ES-I3 (cell line): ENCODE data around the gene SORL1.
A peak's percentile ranks its signal among the peaks of the same experiment; 100 is the strongest.

Experiments
- H3K36me3 ChIP-seq: 2 replicates; pipeline ENCODE4 v1.6.1; 2013; ENCODE audit warnings: mild to moderate bottlenecking, low read length, control low read depth, moderate library complexity; ENCODE audit not compliant: insufficient read depth
- H3K4me1 ChIP-seq: 2 replicates; pipeline ENCODE4 v1.6.1; 2013; ENCODE audit warnings: mild to moderate bottlenecking, control low read depth, low read length; ENCODE audit not compliant: insufficient read depth
- H3K9ac ChIP-seq: 2 replicates; pipeline ENCODE4 v1.6.1; 2013; ENCODE audit warnings: low read depth, mild to moderate bottlenecking, low read length, moderate library complexity
- H3K9me3 ChIP-seq: 2 replicates; pipeline ENCODE4 v1.6.1; 2013; ENCODE audit warnings: mild to moderate bottlenecking, low read length, moderate library complexity; ENCODE audit not compliant: control insufficient read depth, insufficient read depth

The SORL1 gene

GRCh38 chr11:121654259-121654842 is 202.2 kb downstream of the SORL1 start:
- Histone ChIP-seq H3K9ac (peak overlapping the region; percentile 87; the same call in 1 of the 2 replicates), H3K9me3 (peaks cover 7% of the 10 kb centered on the region), H3K36me3 (no peaks in the 10 kb centered on the region), H3K4me1 (peaks cover 21% of the 10 kb centered on the region)

DNA sequence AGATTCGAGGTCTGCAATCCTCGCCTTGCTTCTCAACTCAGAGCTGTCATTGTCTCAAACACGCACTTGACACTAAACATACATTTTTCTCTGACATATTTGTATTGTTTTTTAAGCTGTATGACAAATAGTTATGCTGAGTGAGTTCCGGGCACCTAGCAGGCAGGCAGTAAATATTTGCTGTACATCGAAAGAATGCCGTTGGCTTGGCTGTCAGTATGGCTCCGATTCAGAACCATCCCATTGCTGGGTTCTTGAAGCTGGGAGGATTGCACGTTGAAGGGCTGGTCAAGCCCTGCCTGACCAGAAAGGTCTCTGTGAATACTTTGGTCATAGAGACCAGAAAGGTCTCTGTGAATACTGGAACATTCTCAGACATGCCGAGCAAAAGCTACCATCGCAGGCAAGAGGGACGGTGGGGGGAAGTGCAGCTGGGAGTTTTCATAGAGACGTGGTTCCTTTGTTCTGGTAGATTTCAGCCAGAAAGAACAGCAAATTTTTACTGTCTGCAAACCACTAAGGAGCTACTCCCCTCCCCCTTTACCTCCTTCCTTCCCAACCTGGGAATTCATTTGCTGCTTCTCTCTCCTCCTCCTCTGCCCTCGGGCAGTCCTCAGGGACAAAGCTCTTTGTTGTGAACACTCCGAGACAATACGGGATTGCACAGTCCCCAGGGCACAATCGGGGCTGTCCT is 202.9 kb downstream of the SORL1 start:
- no peaks in the 10 kb centered on the region for H3K36me3 ChIP-seq
- H3K4me1 ChIP-seq, result peaks cover 21% of the 10 kb centered on the region
- peak overlapping the region; percentile 87 for H3K9ac ChIP-seq
- peaks cover 7% of the 10 kb centered on the region for H3K9me3 ChIP-seq

- H3K9ac ChIP-seq, result peak overlapping the region; percentile 87
- peaks cover 7% of the 10 kb centered on the region for H3K9me3 ChIP-seq
- H3K4me1 ChIP-seq, result peaks cover 21% of the 10 kb centered on the region
- no peaks in the 10 kb centered on the region for H3K36me3 ChIP-seq
Observed at GRCh38 chr11:121655537-121656327, 203.6 kb downstream of the SORL1 start.

DNA sequence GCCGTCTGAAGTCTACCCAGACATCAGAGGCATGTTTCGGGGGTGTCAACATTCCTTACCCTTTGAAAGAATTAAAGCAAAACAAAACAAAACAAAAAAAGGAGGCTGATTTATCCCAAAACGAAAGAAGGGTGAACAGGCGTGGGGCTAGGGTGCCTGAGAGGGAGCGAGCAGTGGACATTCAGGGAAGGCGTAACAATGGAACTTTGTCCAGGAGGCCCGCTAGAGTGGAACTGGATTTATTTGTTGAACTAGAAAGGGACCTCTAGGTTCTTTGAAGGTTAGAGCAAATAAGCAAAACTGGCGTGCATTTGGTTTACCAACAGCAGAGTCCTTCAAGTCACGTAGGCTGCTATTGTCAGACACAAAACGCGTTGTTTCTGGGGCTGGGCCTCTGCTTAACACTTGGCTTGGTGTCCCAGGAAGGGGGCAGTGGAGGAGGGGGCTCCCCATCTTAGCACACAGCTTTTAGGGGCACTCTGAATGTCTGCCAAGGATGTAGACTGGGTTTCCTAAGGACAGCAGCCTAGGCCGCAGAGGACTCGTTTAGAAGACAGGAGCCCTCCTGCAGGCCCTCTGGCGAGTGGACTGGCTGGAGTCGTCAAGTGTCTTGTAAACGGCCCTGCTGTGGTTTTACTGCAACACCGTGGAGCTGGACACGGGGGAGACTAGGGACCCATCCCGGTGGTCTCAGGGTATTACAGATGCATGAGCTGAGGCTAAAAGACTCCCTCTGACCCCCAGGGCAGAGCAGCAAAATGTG is 204.4 kb downstream of the SORL1 start:
- peaks cover 7% of the 10 kb centered on the region for H3K9me3 ChIP-seq
- H3K36me3 ChIP-seq, result no peaks in the 10 kb centered on the region
- H3K4me1 ChIP-seq, result peaks cover 21% of the 10 kb centered on the region
- 0 out of 2 replicates have a peak overlapping the region, but pooled peaks have one; percentile 87 for H3K9ac ChIP-seq

GRCh38 chr11:121657146-121657545 is 205.0 kb downstream of the SORL1 start:
- no peaks in the 10 kb centered on the region for H3K36me3 ChIP-seq
- H3K9ac ChIP-seq, result no peak overlapping the region
- peaks cover 7% of the 10 kb centered on the region for H3K9me3 ChIP-seq
- peaks cover 21% of the 10 kb centered on the region for H3K4me1 ChIP-seq

DNA sequence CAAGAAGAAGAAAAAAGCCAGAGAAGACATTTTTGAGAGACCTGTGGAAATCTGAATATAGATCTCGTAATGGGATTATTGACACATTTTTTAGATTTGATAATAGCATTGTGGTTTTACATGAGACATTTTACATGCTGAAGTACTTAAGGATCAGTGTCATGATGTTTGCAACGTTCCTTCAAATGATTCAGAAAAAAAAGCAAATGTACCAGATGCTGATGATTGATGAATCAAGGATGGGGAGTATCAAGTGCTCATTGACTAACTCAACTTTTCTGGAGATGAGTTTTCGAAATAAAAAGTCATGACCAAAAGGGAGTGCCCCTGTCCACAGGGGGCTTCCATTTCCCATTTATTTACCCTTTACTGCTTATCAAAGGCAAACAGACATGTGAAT is 207.7 kb downstream of the SORL1 start:
- H3K9me3 ChIP-seq, result peaks cover 7% of the 10 kb centered on the region
- no peak overlapping the region for H3K9ac ChIP-seq
- H3K4me1 ChIP-seq, result peaks cover 6% of the 10 kb centered on the region; the same call in 1 of the 2 replicates
- no peaks in the 10 kb centered on the region for H3K36me3 ChIP-seq

- no peaks in the 10 kb centered on the region; the same call in 1 of the 2 replicates for H3K36me3 ChIP-seq
- no peaks in the 10 kb centered on the region for H3K4me1 ChIP-seq
- H3K9ac ChIP-seq, result no peak overlapping the region
- peaks cover 7% of the 10 kb centered on the region for H3K9me3 ChIP-seq
Observed at GRCh38 chr11:121661880-121662486, 209.9 kb downstream of the SORL1 start.

- Histone ChIP-seq H3K4me1 (no peaks in the 10 kb centered on the region), H3K9me3 (peaks cover 2% of the 10 kb centered on the region), H3K36me3 (no peaks in the 10 kb centered on the region; the same call in 1 of the 2 replicates), H3K9ac (no peak overlapping the region)
Observed at GRCh38 chr11:121664144-121664543, 212.0 kb downstream of the SORL1 start.

- no peaks in the 10 kb centered on the region; the same call in 1 of the 2 replicates for H3K36me3 ChIP-seq
Observed at GRCh38 chr11:121665206-121665838, 213.2 kb downstream of the SORL1 start.

DNA sequence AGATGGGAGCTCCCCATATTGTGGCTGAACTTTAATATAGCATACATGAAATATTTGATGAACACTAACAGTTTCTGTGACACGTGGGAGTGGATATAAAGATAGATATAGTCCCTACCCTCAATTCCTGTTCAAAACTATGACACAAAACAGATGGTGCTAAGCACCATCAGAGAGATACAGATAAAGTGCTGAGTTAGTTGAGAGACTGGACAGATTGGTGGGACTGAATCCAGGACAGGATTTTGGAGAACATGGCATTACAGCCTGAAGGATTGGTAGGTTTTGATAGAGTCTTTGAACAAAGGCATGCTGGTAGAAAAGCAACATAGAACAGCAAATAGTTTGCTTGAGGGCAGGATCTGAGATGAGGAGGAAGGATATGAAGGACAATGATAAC is 215.7 kb downstream of the SORL1 start:
- H3K9me3 ChIP-seq, result peaks cover 2% of the 10 kb centered on the region; the same call in 1 of the 2 replicates
- no peaks in the 10 kb centered on the region for H3K4me1 ChIP-seq
- H3K9ac ChIP-seq, result no peak overlapping the region
- no peaks in the 10 kb centered on the region; the same call in 1 of the 2 replicates for H3K36me3 ChIP-seq

More at GRCh38 chr11:121665206-121665838, 213.2 kb downstream of the SORL1 start:
- Histone ChIP-seq H3K9me3 (peaks cover 2% of the 10 kb centered on the region; the same call in 1 of the 2 replicates), H3K9ac (no peak overlapping the region), H3K4me1 (no peaks in the 10 kb centered on the region)

- no peak overlapping the region for H3K9ac ChIP-seq
- H3K9me3 ChIP-seq, result peaks cover 2% of the 10 kb centered on the region; the same call in 1 of the 2 replicates
- no peaks in the 10 kb centered on the region; the same call in 1 of the 2 replicates for H3K36me3 ChIP-seq
- H3K4me1 ChIP-seq, result 0 out of 2 replicates have a peak, but pooled peaks cover under 1% of the 10 kb centered on the region
Observed at GRCh38 chr11:121669422-121669821, 217.3 kb downstream of the SORL1 start.

- Histone ChIP-seq H3K36me3 (no peaks in the 10 kb centered on the region; the same call in 1 of the 2 replicates), H3K9me3 (peaks cover 2% of the 10 kb centered on the region; the same call in 1 of the 2 replicates), H3K4me1 (peaks cover 5% of the 10 kb centered on the region; the same call in 1 of the 2 replicates), H3K9ac (no peak overlapping the region)
Observed at GRCh38 chr11:121670266-121670665, 218.2 kb downstream of the SORL1 start.

DNA sequence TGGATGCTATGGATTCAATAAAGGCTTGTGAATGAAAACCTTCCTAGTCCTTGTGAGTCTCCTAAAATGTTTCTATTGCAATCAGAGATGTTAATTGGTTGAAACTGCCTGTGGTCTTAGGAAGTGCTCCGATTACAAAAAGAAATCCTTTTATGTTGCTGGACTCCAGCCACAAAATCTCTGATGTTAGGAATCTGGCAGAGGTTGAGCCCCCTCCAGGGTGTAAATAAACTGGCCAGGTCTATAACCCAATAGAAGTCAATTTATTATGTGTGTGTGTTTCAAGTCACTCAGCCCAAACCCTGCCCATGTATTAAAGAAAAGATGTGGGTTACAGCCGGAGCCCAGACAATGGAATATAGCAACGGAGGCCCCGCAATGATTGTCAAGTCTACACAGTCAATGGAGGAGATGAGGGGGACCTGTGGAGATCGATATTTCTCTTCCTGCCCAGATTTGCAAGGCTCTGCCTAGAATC is 218.7 kb downstream of the SORL1 start:
- no peak overlapping the region for H3K9ac ChIP-seq

More for the DNA sequence above, 218.7 kb downstream of the SORL1 start:
- Histone ChIP-seq H3K36me3 (no peaks in the 10 kb centered on the region; the same call in 1 of the 2 replicates), H3K4me1 (peaks cover 5% of the 10 kb centered on the region; the same call in 1 of the 2 replicates), H3K9me3 (peaks cover 2% of the 10 kb centered on the region; the same call in 1 of the 2 replicates)
